MCF 10A (cell line): ENCODE data around the gene ANKRA2. TPM values are rescaled to one million over a fixed set of nuclear protein-coding genes. Genes with fewer than 3 reads are reported as not detected.

Experiments
- BruUV-seq: library from RNA; stranded (reverse); fragments of 400-500 nt; replicated peaks from 2 replicates; lab custom pipeline; 2021; lab: Mats Ljungman, UMichigan
- CTCF ChIA-PET: fragments of 300-600 bp; sonication (Branson Sonifier 250); formaldehyde crosslinking; extraction: SDS; loops from one replicate; lab custom pipeline; 2021; ENCODE audit warnings: antibody characterized with exemption, inconsistent platforms; lab: Yijun Ruan, JAX
- POLR2A ChIA-PET: fragments of 300-600, 350-650 bp; sonication (Branson Sonifier 250); formaldehyde crosslinking; extraction: SDS; loops from one replicate; lab custom pipeline; 2020; ENCODE audit warnings: antibody characterized with exemption, inconsistent platforms; lab: Yijun Ruan, JAX
- DNase-seq: peaks from one replicate; pipeline ENCODE4 v3.0.0-alpha.2; 2018; ENCODE audit not compliant: unreplicated experiment
- H3K27ac Mint-ChIP-seq: one replicate; pipeline ENCODE4 v1.8.0; 2022; ENCODE audit warnings: mild to moderate bottlenecking, low read depth, mixed read lengths; ENCODE audit not compliant: unreplicated experiment
- H3K27me3 Mint-ChIP-seq: one replicate; pipeline ENCODE4 v1.8.0; 2022; ENCODE audit warnings: mixed read lengths; ENCODE audit not compliant: insufficient read depth, unreplicated experiment
- H3K36me3 Mint-ChIP-seq: one replicate; pipeline ENCODE4 v1.8.0; 2022; ENCODE audit warnings: mild to moderate bottlenecking, moderate library complexity, mixed read lengths; ENCODE audit not compliant: insufficient read depth, unreplicated experiment
- H3K4me1 Mint-ChIP-seq: one replicate; pipeline ENCODE4 v1.8.0; 2022; ENCODE audit warnings: mixed read lengths; ENCODE audit not compliant: insufficient read depth, unreplicated experiment
- H3K4me3 Mint-ChIP-seq: one replicate; pipeline ENCODE4 v1.8.0; 2022; ENCODE audit warnings: mild to moderate bottlenecking, moderate library complexity, mixed read lengths; ENCODE audit not compliant: unreplicated experiment
- H3K9me3 Mint-ChIP-seq: one replicate; pipeline ENCODE4 v1.8.0; 2022; ENCODE audit warnings: mixed read lengths; ENCODE audit not compliant: unreplicated experiment
- CTCF ChIP-seq: fragments of 200-600 bp; IDR thresholded peaks from one replicate; pipeline ENCODE4 v1.8.0; 2022; ENCODE audit warnings: antibody characterized with exemption, mild to moderate bottlenecking; ENCODE audit not compliant: unreplicated experiment
- intact Hi-C: fragments of 100-400 bp; cut with micrococcal nuclease; formaldehyde crosslinking; loops from 2 replicates; pipeline ENCODE4 v1.14.1; 2022
- total RNA-seq: library from RNA; stranded (reverse); gene quantifications from 2 replicates; pipeline ENCODE4 v1.2.3, GENCODE V29; 2022

The ANKRA2 gene
- total RNA-seq, 1 experiment from 2014 or later, result 19.3 TPM

GRCh38 chr5:73506459-73506955 lies 58.9 kb downstream of the ANKRA2 start:
- intact Hi-C loops, result no loop called here
- Mint-ChIP-seq H3K27ac (no peak overlapping the region), H3K27me3 (no peaks in the 10 kb centered on the region), H3K36me3 (peaks cover 54% of the 10 kb centered on the region), H3K9me3 (no peaks in the 10 kb centered on the region), H3K4me1 (peaks cover 2% of the 10 kb centered on the region), H3K4me3 (no peak overlapping the region)
- POLR2A ChIA-PET, result interaction anchor here (0.9 to 3.2 kb wide), 2 partner anchors 8 to 48 kb away, joined by 3 to 34 read pairs; partner anchors contain the start of gene BTF3
- DNase-seq, result no peak
- CTCF ChIA-PET, result interaction anchor here (0.6 to 4.3 kb wide), 5 partner anchors 10 to 33 kb away, joined by 3 to 18 read pairs (median 7); no protein-coding TSS in a partner anchor
- TF ChIP-seq CTCF, result no peak
- no TSS peak for BruUV-seq

Other genes with a start within 250 kb of the ANKRA2 start
- 46.4 and 50.9 TPM in 2 replicates for gene FOXD1, start 116.9 kb downstream of the ANKRA2 start, total RNA-seq
- gene BTF3, start 67.2 kb downstream of the ANKRA2 start, total RNA-seq, result 937 and 946 TPM in 2 replicates
- 41.2 and 41.3 TPM in 2 replicates for gene UTP15, start 104 bp upstream of the ANKRA2 start, total RNA-seq
- gene ARHGEF28, start 60.6 kb upstream of the ANKRA2 start, total RNA-seq, result 27.2 and 34.8 TPM in 2 replicates